Thyroid gland (tissue), 4 donors: ENCODE results near the gene TMEM236. TPM values are rescaled to one million over a fixed set of nuclear protein-coding genes. Genes with fewer than 3 reads are reported as not detected.

Experiments
- DNase-seq, 2 donors: peaks; one replicate each; pipeline ENCODE4 v3.0.0-alpha.2; 2019
- H3K27ac ChIP-seq, 3 donors: fragments of 200-600 bp; sonication (generic); 1 replicate in 2 of 3; 2 replicates in 1 of 3; pipeline ENCODE4 v1.5.1; 2016 to 2019; ENCODE audit warnings: mild to moderate bottlenecking in 1 of 3, moderate library complexity in 1 of 3
- H3K27me3 ChIP-seq: fragments of 200-600 bp; sonication (generic); one replicate; pipeline ENCODE4 v1.5.1; 2019
- H3K36me3 ChIP-seq, 2 donors: fragments of 200-600 bp; sonication (generic); one replicate each; pipeline ENCODE4 v1.5.1; 2016 to 2019
- H3K4me1 ChIP-seq, 2 donors: fragments of 200-600 bp; sonication (generic); one replicate each; pipeline ENCODE4 v1.5.1; 2017 to 2019
- H3K4me3 ChIP-seq, 3 donors: fragments of 200-600 bp; sonication (generic); replicated peaks in 1 of 3; 1 replicate in 2 of 3; 2 replicates in 1 of 3; pipeline ENCODE4 v1.5.1; 2016; ENCODE audit warnings: mild to moderate bottlenecking in 1 of 3
- H3K9me3 ChIP-seq: fragments of 200-600 bp; sonication (generic); one replicate; pipeline ENCODE4 v1.5.1; 2017
- CTCF ChIP-seq, 6 experiments: fragments of 200-600 bp in 3 of 6; fragments of 450-650 bp in 3 of 6; sonication (generic) in 3 of 6; IDR thresholded peaks; one replicate each; pipeline ENCODE4 v1.5.1; 2016 to 2019; ENCODE audit warnings: antibody characterized with exemption in 6 of 6, mild to moderate bottlenecking in 2 of 6, inconsistent platforms in 1 of 6, moderate library complexity in 1 of 6
- POLR2A ChIP-seq, 2 donors: fragments of 450-650 bp; IDR thresholded peaks; one replicate each; pipeline ENCODE4 v1.6.1; 2017; ENCODE audit warnings: antibody characterized with exemption in 2 of 2, mild to moderate bottlenecking in 2 of 2, moderate library complexity in 1 of 2
- WGBS, 2 donors: methylation state at CpG; one replicate each; pipeline ENCODE4 v1.1.5; 2017; 5-methylcytosine and 5-hydroxymethylcytosine counted together
- intact Hi-C: fragments of 100-400 bp; cut with DNase I; formaldehyde crosslinking; loops from one replicate; pipeline ENCODE4 v1.15.1; 2023
- total RNA-seq, 4 donors: library from RNA; depleted of rRNA; stranded (reverse); fragments of >200 nt; gene quantifications; one replicate each; pipeline ENCODE4 v1.2.3, GENCODE V29; 2016

The TMEM236 gene
- total RNA-seq, 4 donors from 2014 or later: 0.21 to 1.3 (median 0.48) TPM

GRCh38 chr10:17765602-17766001 is 13.6 kb downstream of the TMEM236 start:
- no peaks in the 10 kb centered on the region for H3K9me3 ChIP-seq
- no peaks in the 10 kb centered on the region for H3K36me3 ChIP-seq
- intact Hi-C loops: no loop called here
- no peak overlapping the region for H3K4me3 ChIP-seq
- no peaks in the 10 kb centered on the region for H3K4me1 ChIP-seq
- TF ChIP-seq POLR2A (IDR thresholded peaks at IDR 0.05) (no peak), CTCF (IDR thresholded peaks at IDR 0.05) (no peak)
- H3K27ac ChIP-seq: no peak overlapping the region
- DNase-seq: no peak
- no peaks in the 10 kb centered on the region for H3K27me3 ChIP-seq
- WGBS, 2 donors: 64 to 75% methylated on average over 3 of the region's 3 CpGs

DNA sequence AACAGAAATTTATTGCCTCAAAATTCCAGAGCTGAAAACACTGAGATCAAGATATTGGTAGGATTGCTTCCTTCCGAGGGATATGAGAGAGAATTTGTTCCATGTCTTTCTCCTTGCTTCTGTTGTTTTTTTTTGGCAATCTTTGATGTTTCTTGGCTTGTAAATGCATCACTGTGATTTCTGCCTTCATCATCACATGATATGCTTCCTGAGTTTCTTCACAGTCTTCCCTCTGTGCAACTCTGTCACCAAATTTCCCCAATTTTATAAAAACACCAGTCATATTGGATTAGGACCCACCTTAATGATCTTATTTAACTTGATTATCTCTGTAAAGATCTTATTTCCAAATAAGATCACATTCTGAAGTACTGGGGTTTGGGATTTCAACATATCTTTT is 14.7 kb downstream of the TMEM236 start:
- intact Hi-C loops: no loop called here
- 85% methylated on average over 1 of the region's 1 CpG for WGBS, 2 donors
- no peaks in the 10 kb centered on the region for H3K4me1 ChIP-seq
- no peaks in the 10 kb centered on the region for H3K27me3 ChIP-seq
- no peaks in the 10 kb centered on the region for H3K9me3 ChIP-seq
- TF ChIP-seq CTCF (IDR thresholded peaks at IDR 0.05) (no peak), POLR2A (IDR thresholded peaks at IDR 0.05) (no peak)
- no peak for DNase-seq
- H3K27ac ChIP-seq: no peak overlapping the region
- H3K4me3 ChIP-seq: no peak overlapping the region
- H3K36me3 ChIP-seq: no peaks in the 10 kb centered on the region

GRCh38 chr10:17768496-17768895 is 16.5 kb downstream of the TMEM236 start:
- WGBS, 2 donors: 90 to 91% methylated on average over 5 of the region's 5 CpGs
- Histone ChIP-seq H3K9me3 (no peaks in the 10 kb centered on the region), H3K4me1 (no peaks in the 10 kb centered on the region), H3K27ac (no peak overlapping the region), H3K4me3 (no peak overlapping the region), H3K27me3 (no peaks in the 10 kb centered on the region), H3K36me3 (no peaks in the 10 kb centered on the region)
- TF ChIP-seq CTCF (IDR thresholded peaks at IDR 0.05) (no peak), POLR2A (IDR thresholded peaks at IDR 0.05) (no peak)
- DNase-seq: no peak
- intact Hi-C loops: no loop called here

- TF ChIP-seq POLR2A (IDR thresholded peaks at IDR 0.05) (no peak), CTCF (IDR thresholded peaks at IDR 0.05) (no peak)
- 63 to 64% methylated on average over 5 of the region's 5 CpGs for WGBS, 2 donors
- H3K4me1 ChIP-seq: no peaks in the 10 kb centered on the region
- no peaks in the 10 kb centered on the region for H3K9me3 ChIP-seq
- no peak overlapping the region for H3K27ac ChIP-seq
- no peaks in the 10 kb centered on the region for H3K27me3 ChIP-seq
- no peaks in the 10 kb centered on the region for H3K36me3 ChIP-seq
- intact Hi-C loops: no loop called here
- no peak for DNase-seq
- no peak overlapping the region for H3K4me3 ChIP-seq
Measured at GRCh38 chr10:17768957-17769356, 17.0 kb downstream of the TMEM236 start.

- Histone ChIP-seq H3K4me3 (no peak overlapping the region), H3K9me3 (no peaks in the 10 kb centered on the region), H3K27me3 (no peaks in the 10 kb centered on the region), H3K36me3 (no peaks in the 10 kb centered on the region), H3K27ac (no peak overlapping the region), H3K4me1 (no peaks in the 10 kb centered on the region)
- intact Hi-C loops: no loop called here
- no peak for DNase-seq
- WGBS, 2 donors: 86 to 88% methylated on average over 4 of the region's 4 CpGs
- TF ChIP-seq POLR2A (IDR thresholded peaks at IDR 0.05): no peak
- no peak for TF ChIP-seq CTCF (IDR thresholded peaks at IDR 0.05)
Measured at GRCh38 chr10:17771017-17771416, 19.0 kb downstream of the TMEM236 start.
